SH-SY5Y (cell line): ENCODE measurements around the gene UST.

ENCODE experiments used
- GATA2 ChIP-seq: IDR thresholded peaks from 2 replicates; pipeline ENCODE4 v1.6.1; 2011; ENCODE audit warnings: mild to moderate bottlenecking, low read depth, low read length
- GATA3 ChIP-seq: IDR thresholded peaks from 2 replicates; pipeline ENCODE4 v1.6.1; 2011; ENCODE audit warnings: low read depth, mild to moderate bottlenecking, low read length, moderate library complexity

Gene UST

DNA sequence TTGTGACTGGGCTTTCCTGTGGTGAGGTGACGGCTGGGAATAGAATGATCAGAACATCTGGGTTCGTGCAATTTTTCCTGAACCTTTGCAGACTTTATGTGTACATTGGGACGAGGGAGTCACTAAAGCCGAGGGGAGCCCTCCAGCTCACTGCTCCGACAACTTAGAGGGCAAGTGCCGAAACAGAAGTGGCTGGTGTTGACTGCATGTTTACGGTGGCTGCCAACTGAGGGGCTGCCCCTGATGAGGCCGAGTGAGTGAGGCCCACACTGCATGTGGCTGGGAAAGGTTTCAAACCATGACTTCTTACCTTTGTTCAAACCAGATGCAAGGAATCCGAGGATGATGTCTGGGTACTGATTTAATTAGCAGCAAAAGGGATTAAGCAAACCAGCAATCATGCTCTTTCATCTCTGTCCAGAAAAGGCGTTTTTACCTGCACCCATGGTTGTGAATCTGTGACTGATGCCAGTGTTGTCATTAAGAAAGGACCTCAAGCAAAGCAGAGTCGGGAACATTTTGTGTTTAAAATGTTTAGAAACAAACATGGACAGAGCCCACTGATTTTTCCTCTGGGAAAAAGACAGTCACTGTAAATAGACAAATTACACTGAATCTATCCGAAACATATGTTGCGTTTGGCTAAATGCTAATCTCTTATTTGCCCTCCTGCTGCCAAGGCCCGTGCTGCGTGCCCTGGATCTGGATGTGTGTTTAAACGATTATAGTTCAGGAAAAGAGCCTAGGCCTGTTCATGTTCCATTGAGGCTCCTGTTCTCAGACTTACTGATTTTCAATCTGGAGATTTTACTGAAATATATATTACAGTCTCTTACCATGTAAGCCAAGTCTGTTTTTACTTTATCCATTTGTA is 105.1 kb downstream of the UST start:
- TF ChIP-seq GATA2, result no peak
- no peak for TF ChIP-seq GATA3

DNA sequence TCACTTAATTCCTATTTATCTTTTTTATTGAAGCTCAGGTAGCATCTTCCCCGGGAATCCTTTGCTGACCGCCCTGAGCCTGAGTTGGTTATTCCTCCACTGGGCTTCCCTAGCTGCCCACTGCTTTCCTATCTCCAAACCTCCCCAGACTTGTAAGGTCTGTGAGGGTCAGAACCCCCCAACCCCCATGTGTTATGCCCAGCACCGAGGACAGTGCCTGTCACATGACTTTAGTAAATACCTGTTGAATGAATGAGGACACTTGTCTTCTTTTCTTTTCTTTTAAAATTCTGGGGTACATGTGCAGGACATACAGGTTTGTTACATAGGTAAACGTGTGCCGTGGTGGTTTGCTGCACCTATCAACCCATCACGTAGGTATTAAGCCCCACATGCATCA is 105.9 kb downstream of the UST start:
- no peak for TF ChIP-seq GATA2
- no peak for TF ChIP-seq GATA3

DNA sequence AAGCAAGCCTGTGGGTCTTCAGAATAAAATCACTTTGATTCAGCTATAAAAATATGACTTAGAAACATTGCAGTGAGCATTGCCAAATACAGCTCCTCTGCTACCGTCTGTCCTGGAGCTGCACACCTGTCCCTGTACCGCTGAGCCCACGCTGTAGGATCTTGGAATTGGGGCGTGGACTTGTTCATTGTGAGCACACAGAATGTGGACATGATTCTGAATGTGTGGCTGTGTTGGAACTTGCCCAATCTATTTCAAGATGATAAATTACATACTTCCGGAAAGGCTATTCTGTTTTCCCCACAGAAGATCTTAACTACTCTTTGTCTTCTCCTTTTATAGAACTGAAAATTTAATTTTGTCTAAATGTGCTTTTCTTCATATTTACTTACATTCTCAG is 107.3 kb downstream of the UST start:
- TF ChIP-seq GATA2, result no peak
- TF ChIP-seq GATA3, result no peak

DNA sequence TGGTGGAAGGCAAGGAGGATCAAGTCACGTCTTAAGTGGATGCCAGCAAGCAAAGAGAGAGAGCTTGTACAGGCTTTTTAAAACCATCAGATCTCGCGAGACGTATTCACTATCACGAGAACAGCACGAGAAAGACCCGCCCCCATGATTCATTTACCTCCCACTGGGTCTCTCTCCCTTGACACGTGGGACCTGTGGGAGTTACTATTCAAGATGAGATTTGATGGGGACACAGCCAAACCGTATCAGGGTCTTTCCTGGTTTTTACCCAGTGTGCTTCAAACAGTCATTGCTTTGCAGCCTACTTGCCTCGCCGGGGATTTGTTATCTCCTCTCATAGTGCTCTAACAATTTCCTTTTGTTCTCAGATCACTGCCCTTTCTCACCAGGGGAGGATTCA is 108.2 kb downstream of the UST start:
- TF ChIP-seq GATA2 (no peak), GATA3 (no peak)

DNA sequence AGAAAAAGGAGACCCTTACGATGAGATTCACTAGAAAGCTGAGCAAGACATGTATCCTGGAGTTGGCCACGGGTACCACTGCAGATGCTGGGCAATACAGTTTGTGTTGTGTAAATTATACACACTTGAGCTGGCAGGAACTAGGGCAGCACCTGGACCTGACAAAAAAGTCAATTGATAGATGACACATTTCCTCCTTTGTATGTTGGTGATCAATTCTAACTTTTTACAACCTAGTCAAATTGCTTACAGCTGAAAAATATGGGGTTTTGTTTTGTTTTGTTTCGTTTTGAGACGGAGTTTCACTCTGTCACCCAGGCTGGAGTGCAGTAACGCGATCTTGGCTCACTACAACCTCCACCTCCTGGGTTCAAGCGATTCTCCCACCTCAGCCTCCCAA is 108.9 kb downstream of the UST start:
- TF ChIP-seq GATA3, result no peak
- TF ChIP-seq GATA2, result no peak

DNA sequence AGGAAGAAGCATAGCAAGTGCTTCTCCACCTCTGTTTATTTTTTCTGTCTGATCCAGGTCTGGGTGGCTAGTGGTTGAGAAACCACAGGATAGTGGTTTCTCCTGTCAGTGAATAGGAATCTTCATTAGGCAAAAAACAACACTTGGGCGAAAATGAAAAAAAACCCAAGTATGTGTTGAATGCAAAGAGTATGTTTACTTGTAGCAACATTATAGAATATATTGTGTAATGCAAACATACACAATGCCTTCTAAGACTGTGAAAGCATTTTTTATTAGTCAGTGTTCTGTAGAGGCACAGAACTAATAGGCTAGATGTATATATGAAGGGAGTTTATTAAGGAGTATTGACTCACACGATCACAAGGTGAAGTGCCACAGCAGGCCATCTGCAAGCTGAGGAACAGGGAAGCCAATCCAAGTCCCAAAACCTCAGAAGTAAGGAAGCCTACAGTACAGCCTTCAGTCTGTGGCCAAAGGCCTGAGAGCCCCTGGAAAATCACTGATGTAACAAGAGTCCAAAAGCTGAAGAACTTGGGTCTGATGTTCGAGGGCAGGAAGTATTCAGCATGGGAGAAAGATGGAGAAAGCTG is 111.1 kb downstream of the UST start:
- TF ChIP-seq GATA2, result no peak

DNA sequence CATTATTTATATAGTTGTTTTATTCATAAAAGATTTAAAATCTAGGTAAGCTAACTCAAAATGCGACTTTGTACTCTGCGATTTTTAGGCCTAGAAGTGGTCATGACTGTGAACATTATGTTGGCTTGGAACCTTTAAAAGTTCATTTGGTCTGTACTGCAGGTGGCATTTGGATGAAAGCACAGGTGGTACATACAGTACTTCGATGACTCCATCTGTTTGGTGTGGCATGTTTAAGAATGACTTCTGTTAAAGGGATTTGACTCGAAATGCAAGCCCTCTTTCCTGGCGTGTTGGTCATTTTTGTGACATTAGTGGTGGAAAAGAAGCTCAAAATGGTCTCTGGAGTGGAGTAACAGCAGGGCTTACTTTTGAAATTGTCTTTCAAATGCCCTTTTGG is 118.1 kb downstream of the UST start:
- no peak for TF ChIP-seq GATA2
- TF ChIP-seq GATA3, result no peak

DNA sequence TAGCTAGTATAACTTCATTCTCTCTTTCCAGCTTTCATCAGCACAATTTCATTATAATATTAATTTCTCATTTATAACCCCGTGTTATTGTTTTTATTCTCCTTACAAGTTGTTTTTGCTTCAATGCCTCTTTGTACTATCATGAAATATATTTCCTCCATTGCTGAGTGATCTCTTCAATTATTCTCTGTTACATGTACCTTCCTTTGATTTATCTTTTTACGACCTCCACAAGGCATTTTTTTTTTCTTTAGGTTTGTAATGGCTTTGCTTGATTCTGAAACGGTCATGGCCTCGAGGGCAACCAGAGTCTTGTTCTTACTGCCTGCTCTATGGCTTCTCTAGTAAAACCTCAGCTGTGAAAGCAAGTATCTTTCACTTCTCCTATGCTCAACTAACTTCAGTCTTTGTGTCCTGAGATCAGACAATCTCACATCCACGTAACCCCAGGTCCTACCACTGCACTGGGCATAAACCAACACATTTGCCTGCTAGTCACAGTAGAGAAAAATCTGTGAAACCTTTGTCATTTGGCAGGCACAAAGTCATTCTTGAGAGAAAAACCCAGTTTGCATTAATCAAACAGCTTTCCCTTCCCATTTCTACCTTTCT is 119.9 kb downstream of the UST start:
- TF ChIP-seq GATA3, result no peak
- TF ChIP-seq GATA2, result no peak

DNA sequence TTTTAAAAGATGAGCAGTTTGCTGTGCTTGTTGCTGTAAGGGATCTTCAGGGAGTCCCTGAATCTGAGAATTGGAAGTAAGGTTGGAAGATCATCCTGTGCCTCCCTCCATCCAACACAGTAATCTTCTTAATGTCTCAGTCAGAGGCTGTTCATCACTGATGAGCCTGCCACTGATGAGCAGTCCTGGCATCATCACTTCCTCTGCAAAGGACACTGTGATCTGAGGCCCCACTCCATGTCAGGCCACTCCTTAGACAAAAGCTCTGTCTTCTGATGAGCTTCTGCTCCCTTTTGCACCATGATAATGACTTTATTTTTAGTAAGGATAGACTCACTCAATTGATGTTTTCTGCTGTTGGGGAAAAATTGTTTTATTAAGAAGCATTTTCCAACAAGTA is 121.0 kb downstream of the UST start:
- no peak for TF ChIP-seq GATA2
- TF ChIP-seq GATA3, result no peak

DNA sequence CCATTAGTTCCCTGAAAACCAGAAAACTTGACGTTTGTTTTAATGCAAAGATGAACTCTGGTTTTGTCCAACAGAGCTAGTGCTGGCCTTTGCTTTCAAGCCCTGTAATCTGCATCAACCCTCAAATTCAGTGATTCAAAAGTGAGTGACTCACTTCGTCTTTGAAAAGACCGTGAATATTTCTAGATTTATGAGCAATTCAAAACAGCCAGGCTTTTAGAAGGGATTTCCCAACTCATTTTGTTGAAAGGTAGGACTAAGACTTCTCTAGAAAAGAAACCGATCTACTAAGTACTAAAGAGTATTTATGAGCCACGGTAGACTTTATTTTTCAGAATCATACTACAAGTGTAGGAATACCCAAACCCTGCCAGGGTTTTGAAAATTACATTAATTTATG is 121.5 kb downstream of the UST start:
- no peak for TF ChIP-seq GATA3
- TF ChIP-seq GATA2, result no peak

DNA sequence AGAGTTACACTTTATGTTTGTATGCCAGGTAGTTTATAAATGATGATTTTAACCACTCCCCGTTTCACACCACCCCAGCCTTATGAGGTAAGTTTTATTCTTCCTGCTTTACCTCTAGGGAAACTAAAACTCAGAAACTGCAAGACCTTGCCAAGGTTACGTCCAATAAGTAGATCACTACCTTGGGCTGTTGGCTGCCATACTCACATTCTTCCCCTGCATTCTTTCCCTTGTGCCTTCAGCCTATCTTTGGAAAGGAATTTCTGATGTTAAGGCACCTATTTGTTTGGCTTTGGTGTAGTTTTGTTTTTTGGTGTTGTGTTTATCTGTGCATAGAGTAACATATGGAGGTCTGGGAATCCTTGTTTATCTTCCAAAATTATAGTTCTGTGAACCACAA is 122.1 kb downstream of the UST start:
- TF ChIP-seq GATA3 (no peak), GATA2 (no peak)

DNA sequence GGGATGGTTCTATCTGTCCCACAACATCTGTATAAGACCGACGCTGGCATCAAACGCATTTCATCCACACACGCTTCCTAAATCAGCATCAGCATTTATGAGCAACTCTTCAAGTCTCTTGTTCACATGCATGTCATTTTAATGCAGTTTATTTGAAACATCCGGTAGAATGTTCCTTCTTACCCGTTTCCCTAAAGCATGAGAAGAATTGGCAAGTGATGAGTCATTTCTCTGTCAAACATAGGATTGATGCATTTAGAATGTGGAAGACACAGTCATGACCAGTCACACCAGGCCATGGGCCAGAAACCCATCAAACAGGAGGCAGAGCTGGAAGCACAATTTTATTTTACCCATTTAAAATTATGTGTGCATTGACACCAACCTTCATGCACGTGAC is 122.8 kb downstream of the UST start:
- TF ChIP-seq GATA2 (no peak), GATA3 (no peak)

DNA sequence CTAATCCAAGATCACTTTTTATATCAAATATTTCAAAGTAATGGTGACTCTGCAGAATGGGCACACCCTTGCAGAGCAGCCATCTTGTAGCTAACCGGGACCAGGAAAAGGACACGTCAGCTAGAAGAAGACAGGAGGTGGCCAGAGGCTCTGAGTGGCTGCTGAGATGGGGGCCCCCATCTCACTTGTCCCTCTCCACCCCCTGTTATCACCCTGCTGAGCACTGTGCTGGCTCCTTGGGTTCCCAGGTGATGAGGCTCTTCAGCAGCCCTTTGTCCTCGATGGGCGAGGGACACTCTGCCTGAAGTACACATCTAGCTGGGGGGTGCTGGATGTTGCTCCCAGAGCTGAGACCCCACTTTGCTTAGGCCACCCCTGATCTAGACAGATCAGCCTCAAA is 126.3 kb downstream of the UST start:
- no peak for TF ChIP-seq GATA2
- TF ChIP-seq GATA3, result no peak

DNA sequence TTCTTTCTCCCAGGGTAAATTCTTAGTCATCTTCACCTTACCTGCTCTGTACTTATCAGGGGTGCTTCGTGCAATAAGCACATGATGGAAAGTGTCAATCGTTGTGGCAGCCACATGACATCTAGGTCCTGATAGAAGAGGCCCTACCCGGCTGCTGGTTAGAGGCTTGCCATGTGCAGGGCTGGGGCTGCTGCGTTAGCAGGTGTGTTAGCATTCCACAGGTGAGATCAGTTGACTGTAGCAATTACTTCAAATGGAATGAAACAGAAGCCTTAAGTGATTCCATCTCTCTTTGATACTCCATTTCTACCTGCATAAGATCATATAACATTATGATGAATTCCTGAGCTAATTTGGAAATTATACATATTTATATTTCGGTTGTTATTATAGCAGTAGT is 127.0 kb downstream of the UST start:
- no peak for TF ChIP-seq GATA2
- no peak for TF ChIP-seq GATA3

DNA sequence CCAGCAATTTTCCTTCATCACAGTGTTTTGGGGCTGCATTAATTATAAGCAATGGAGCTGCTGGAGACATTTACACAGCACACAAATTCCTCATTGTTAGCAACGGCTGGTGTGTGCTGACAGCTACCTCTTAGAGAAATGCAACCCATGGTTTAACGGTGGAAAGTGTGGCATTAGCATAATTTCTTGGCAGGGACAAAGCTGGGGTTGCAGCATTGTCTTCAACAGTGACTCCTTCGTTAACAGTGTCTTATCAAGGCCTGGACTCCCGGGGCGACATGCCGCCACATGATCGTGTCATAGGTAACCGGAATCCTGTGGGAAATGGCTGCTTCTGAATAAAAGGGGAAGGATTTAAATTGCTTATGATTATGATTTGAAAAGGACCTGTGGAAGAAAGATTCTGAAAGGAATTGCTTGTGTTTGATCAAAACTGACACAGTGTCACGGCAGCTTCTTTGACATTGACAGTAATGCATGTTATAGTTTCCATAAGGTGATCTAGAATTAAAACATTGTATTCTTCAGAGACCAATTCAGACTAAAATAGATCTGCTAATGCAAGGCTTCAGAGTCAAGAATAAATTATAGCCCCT is 128.0 kb downstream of the UST start:
- TF ChIP-seq GATA3 (no peak), GATA2 (no peak)

DNA sequence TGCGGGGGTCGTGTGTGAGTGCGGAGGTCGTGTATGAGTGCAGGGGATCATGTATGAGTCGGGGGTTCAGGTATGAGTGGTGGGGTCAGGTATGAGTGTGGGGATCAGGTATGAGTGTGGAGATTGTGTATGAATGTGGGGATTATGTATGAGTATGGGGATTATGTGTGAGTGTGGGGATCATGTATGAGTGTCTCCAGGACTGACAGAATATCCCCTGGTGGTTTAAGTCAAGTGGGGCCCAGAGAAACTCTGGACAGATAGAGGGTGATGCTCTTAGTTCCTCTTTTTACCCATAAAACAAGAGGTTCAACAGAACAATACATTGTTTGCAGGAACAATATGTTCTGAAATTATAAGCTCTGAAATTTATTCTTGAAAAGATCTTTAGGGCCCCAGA is 131.9 kb downstream of the UST start:
- TF ChIP-seq GATA3, result no peak
- no peak for TF ChIP-seq GATA2
